ENCODE data around the gene STAT4.

The STAT4 gene

DNA sequence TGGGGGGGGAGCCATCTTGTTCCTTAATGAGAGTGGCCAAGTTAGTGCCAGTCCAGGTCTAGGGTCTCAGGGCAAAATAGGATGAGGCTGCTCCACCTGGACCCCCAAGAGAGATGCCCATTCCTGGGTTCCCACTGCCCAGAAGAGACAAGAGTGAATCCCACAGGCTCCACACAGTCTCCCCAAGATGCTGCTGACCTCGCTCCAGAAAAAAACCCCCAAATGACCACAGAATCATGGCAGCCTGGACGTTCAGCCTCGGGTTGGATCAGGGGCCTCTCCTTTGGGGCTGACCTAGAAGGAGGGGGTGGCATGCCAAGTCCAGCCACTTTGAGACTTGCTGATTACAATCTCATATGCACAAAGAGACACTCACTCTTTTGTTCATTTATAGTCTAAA is 161.9 kb downstream of the STAT4 start:
- DNase-seq: no peak

DNA sequence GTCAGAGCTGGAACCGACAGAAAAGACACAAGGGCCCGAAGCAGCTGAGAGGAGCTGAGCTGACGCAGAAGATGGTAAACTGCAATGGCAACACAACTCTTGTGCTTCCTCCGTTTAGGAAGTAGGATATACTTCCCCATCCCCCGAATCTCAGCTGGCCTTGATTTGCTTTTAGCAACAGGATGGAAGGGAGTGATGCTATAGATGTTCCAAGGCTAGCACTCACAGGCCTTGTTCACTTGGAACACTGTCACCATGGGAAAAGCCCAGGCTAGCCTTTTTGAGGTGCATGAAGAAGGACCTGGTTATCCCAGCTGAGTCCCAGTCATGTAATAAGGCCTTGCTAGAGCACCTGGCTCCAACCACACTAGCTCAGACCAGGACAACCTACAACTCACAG is 162.9 kb downstream of the STAT4 start:
- no peak for DNase-seq

DNA sequence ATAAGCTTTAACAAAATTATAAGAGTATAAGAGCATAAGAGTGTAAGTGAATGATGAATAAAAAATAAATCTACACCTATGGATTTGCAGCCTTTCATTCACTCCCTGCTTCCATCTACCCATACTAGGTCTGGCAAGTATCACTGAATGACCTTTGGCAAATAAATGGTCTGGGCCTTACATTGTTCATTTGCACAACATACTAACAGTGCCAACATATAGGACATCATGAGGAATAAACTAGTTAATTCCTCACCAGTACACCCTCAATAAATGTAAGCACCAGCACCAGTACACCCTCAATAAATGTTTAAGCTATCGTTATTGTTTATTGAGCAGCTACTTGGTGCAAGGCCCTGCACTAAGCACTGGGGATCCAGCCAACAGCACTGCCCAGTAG is 163.7 kb downstream of the STAT4 start:
- DNase-seq: no peak

DNA sequence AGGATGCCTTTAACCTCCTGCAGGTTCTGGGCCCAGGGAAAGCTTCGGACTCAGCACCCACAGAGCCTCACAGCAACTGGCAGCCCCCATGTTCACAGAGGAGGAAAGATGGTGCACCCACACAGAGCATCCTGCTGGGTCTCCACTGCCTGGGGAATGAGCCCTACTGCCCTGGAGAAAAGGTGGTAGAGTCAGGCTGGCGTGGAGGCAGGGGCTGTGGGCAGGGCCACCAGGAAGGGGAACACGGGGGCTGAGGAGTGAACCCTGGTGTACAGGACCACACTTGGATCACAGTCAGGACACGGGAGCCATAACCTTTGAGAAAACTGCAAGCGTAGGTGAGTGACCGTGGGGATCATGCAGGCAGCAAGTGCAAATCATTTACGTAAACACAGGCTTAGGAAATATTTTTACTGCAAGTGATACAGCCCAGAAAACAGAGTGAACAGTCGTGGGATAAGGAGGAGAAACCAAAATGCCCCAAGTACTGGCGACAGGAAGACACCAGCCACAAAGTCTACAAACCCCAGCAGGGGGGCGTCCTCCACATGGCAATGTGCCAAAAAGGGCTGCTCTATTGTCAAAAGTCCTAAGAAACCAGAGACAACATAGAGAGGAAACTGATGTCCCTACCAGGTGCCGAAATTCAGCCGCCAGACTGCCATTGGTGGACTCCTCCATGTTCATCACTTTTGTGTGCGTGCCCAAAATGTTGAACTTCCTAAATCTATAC is 164.4 kb downstream of the STAT4 start:
- no peak for DNase-seq

DNA sequence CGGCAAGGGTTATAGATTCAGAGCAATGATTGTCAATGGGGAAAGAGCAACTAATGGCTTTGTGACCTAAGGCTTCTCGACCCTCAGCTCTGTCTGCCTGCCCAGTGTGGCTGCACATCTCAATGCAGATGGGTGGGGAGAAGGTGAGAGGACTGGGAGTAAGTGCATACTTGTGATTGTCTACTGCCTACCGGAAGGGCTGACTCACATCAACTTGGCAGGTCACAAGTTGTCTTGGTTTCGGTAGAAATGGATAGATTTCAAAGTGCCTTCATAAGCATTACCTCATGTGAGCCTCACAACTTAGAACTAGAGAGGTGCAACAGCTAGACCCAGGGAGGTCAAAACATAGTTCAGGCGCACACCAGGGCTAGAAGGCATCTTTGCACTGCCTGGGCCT is 166.2 kb downstream of the STAT4 start:
- DNase-seq: no peak

DNA sequence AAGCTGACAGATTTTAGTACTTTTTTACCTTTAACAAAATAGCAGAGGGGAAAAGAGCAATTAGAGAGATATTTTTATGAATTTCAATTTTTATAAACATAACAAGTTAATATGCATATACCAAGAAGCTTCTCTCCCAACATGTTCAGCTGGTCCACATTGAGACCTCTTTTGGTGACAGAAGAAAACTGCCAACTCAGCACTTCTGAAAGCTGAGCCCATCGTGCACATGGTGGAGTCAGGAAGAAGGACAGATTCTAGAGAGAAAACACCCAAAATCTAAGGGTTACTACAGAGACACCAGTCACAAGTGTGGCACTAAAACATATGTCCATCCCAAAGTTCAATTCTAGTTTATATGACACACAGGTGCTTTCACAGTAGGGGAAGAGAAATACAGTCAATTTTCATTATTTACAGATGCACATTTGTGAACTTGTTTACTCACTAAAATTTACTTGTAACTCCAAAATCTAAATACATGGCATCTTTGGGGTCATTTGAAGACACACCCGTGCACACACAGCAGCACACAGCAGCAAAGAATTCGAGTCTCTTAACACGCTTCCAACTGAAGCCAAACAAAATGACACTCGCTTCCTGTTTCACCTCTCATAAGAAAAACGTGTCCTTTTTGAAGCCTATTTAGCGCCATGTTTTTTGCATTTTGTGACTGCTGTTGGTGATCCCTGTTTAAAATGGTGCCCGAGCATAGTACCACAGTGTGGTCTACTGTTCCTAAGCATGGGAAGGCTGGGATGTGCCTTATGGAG is 168.3 kb downstream of the STAT4 start:
- DNase-seq: no peak

DNA sequence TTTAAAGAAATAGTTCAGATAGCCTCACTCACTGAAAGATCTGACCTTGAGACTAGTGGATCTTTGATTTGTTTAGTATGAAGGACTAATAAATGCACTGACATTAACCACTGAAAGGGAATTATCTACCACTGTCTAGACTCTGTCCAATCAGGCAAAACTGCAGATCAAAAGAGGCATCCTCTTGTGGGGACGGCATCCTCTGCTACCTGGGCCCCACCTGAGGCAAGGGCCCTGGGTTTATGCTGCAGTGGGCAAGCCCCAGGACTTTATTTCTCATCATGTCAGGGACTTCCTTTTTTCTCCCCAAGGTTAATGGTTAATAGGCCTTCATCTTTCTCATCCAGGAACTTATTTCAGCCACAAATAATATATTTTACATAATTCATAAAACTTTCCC is 169.1 kb downstream of the STAT4 start:
- no peak for DNase-seq

DNA sequence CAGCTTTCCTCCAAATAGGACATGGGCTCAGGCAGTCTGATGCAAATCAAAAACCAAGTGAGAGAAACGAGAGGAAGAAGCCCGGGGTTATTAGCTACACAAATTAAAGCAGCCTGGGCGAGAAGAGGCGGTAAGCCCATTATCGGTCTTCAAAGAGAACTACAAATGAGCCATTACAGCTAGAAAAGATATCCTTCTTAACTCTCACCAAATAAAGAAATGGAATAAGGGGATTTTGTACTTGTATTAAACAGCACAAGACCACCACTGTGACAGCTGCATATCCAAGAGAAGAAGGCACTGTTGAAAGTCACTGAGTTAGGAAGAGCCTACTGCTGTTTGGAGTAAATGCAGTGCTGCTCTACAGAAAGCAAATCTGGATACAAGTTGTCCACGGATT is 169.5 kb downstream of the STAT4 start:
- no peak for DNase-seq

DNA sequence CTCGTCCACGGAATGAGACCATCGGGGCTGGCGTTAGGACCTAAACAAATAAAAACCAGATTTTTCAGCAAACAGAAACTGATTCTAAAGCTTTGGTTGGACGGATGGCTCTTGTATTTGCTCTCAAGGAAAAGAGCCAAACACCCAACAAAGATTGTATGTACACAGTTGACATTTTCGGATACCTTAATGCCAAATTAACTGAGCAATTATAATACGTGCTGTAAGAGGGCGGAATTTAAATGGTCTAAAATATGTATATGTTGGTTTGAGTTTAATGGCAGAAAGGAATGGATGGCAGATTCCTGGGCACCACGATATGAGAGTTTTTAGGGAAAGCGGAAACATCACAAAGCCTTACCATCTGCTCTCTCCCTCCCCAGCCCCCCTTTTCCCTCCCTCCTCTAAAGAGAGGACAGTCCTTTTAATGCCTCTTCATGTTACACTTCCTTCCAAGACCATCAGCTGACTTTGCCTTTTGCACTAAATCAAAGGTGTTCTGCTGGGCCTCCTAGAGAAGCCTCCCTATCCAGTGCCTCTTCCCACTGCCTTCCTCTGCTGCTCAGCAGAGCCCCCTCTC is 170.1 kb downstream of the STAT4 start:
- no peak for DNase-seq

DNA sequence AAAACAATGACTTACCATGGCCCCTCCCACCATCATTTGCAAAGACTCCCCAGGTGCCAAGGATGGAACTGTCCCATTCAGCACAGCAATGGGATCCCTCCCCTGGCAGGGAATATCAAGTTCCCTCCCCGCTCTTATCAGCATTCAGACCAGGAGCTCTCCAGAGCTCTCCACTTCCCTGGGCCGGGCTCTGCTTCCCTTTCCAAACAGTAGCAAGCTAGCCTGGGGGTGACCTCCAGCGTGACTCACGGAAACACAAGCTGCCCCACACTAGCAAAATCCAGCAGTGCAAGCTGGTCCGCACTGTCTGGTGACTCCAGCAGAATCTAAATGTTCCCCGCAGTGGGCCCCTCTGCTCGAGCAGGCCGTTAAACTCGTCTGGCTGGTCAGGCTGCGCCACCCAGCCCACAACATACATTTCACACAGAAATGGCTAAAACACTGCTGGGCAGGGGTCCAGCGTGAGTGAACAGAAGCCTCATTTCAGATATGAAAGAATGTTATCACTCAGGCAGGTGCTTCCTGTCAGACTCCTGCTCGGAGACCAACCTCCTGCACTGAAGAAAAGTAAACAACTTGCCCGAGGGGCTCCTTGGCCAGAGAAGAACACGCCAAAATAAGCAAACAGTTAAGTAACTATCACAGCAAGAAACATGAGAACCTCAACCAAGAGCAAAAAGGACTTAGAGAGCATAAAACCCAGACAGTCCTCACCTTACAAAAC is 170.7 kb downstream of the STAT4 start:
- DNase-seq: no peak
